Fibroblast of gingiva (primary cell): ENCODE data around the gene L1TD1.
"Not testable (repeated sequence)": the region's sequence is repeated elsewhere in the genome, so short reads cannot be mapped to it uniquely, and the experiment has no call there.

Experiments
- DNase-seq: peaks from one replicate; pipeline ENCODE4 v3.0.0-alpha.2; 2011; ENCODE audit warnings: low read depth

The L1TD1 gene

GRCh38 chr1:62237950-62238374 lies 43.3 kb downstream of the L1TD1 start:
- no peak for DNase-seq

- no peak for DNase-seq
Measured at GRCh38 chr1:62238507-62238906, 43.9 kb downstream of the L1TD1 start.

GRCh38 chr1:62239652-62240403 lies 45.2 kb downstream of the L1TD1 start:
- not testable (repeated sequence) for DNase-seq

GRCh38 chr1:62240651-62241370 lies 46.2 kb downstream of the L1TD1 start:
- no peak for DNase-seq

- DNase-seq: no peak
Measured at GRCh38 chr1:62241371-62242131, 46.9 kb downstream of the L1TD1 start.

- not testable (repeated sequence) for DNase-seq
Measured at GRCh38 chr1:62244380-62244779, 49.7 kb downstream of the L1TD1 start.

- no peak for DNase-seq
Measured at GRCh38 chr1:62245201-62245600, 50.6 kb downstream of the L1TD1 start.

GRCh38 chr1:62247391-62248168 lies 52.9 kb downstream of the L1TD1 start:
- DNase-seq: no peak

GRCh38 chr1:62250126-62250726 lies 55.6 kb downstream of the L1TD1 start:
- DNase-seq: no peak

- no peak for DNase-seq
Measured at GRCh38 chr1:62259551-62259950, 64.9 kb downstream of the L1TD1 start.

GRCh38 chr1:62260688-62261087 lies 66.0 kb downstream of the L1TD1 start:
- no peak for DNase-seq
